NCI-H1092 (cell line): ENCODE measurements around the gene CLEC1A.

Experiments
- DNase-seq: peaks from one replicate; lab custom pipeline; 2025; lab: John Stamatoyannopoulos, UW

Gene CLEC1A

DNA sequence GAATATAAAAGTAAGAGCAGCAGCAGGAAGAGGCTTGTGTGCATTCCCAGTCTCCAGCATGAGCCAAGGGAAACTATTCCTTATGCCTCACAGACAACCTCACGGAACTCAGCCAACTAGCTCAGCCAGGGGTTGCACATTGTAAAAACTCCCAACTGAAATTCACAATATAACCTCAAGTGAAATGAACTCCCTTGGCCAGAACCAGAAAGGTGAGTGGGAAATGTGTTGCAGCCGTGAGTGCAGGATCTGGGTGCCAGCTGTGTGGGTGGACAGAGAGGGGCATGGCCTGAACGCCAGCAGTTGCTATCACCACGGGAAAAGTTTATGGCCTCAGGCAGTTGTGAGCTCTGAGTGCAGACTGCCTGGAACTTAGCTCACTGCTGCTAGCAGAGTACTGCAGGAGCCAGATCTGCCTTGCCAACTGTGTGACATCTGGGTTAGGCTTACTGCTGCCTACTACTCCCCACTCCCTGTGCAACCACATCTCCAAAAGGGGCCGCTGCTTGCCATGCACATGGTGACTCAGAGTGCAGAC lies 2.3 kb upstream of the CLEC1A start:
- DNase-seq: no peak

DNA sequence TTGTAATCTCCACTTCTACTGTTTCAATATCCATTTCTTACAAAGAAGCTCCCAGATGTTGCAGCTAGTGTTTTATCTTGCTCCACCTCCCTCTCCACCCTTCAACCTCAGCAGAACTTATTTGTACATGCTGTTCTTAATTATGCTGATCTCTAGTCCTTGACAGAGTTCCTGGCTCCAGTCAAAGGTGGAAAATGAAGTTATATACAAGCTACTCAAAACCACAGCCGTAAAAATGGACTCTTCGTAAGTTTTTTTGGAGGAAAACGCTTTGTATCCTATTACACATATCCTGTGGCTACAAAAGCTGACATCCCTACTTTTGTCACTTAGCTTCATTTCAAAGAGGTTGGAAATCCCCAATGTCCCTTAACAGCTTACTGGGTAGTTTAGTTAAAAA lies 1.3 kb downstream of the CLEC1A start:
- no peak for DNase-seq

DNA sequence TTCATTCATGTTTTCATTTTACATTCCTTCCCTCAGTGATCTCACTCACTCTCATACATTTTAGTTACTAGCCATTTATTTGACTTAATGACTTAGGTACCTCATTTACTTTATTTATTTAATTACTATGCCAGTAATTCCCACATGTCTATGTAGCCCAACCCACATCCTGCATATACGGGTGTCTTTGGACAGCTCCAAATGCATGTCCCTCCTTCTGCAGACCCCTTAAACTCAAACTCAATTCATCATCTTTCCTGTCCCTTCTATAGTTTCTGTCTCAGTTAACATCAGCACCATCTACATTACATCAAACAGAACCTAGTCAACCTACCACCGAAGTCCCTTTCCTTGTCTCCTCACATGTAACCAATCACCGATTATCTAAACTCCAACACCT lies 2.8 kb downstream of the CLEC1A start:
- no peak for DNase-seq

DNA sequence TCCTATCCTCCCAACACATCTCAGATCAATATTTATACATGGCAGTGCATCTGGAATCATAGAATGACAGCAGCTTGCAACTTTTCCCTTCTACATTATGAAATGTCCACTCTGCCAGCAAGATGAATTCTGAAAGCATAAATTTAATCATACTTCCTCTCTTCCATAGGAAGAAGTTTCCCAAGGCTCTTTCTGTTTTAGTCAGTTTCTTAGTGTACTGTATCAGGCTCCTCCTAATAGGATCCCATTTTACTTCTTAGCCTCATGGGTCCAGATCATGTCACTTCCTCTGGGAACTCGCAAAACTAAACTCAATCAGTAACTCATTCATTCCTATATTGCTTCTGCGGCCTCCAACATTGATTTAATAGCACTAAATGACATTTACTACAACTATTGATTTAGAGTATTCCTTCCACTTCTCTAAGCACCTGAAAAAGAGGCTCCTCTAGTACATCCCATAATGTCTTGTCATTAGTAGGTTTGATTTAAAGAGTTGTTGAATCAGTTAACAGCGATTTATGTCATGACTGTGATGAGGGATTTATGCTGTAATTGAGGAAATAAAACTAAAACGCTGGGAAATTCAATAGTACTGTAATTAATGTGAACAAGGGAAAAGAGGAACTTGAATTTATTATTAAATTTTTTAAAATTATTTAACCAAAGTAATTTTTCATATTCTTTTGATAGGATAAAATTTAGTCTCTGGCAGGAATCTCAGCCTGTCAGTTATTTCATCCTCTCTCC lies 4.0 kb downstream of the CLEC1A start:
- no peak for DNase-seq

DNA sequence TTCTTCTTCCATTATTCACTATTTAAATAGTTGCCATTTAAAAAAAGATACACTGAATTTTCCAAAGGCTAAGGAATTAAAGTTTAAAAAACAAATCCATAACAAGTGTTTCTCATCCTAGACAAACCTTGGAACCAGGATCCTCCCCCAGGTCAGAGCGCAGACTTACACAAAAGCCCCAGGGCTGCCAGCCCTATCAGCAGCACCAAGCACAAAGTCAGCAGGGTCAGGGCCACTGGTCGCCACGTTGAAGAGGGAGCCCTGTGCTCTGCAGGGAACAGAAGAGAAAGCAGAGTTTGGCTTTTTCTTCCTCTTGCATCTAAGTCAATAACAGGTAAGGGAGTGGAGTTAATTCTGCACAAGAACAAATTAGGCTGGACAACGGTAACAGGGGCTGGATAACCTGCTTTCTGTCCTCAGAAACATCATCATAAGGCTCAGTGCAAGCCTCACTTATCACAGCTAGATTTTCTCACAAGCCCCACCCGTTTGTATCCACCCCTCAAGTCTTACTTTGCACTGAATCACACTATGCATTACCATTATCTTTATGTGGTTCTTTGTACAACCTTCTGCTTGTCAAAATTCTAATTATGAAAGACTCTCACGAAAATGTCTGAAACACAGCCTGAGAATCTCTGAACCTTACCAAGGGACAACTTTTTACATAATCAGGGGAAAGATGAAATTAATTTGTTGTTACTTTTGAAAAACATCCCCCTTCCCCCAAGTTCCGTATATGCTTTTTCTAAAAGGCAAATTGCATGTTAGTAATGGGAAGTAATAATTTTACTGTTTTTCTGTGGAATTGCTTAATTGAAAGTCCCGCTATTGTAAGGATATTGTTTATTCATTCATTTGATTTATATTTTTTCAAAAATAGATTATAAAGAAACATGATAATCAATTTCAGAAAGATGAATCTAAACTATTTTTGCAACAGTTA lies 9.6 kb downstream of the CLEC1A start:
- DNase-seq: no peak

DNA sequence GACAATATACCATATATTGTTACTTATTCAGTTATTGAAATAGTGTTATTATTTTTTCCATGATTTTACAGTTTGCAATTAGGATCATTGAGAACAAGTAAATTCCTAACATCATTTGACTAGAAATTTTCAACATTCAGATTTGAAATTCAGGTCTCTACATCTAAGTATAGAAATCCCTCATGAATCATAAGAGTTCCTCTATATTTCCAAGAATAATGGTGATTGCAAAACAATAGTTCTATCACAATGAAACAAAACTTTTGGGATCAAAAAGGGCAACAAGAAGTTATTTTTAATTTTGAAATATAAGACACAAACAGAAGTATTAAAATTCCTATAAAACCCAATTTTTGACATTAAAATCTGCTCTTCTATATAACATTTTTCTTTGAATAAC lies 10.8 kb downstream of the CLEC1A start:
- no peak for DNase-seq

DNA sequence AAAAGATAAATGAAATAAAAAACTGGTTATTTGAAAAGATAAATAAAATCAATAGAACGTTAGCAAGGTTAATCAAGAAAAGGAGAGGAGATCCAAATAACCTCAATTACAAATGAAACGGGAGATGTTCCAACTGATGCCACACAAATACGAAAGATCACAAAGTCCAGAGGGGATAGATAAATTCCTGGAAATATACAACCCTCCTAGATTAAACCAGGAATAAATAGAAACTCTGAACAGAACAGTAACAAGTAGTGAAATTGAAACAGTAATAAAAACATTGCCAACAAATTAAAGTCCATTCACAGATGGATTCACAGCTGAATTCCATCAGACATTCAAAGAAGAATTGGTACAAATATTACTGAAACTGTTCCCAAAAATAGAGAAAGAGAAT lies 12.4 kb downstream of the CLEC1A start:
- no peak for DNase-seq

DNA sequence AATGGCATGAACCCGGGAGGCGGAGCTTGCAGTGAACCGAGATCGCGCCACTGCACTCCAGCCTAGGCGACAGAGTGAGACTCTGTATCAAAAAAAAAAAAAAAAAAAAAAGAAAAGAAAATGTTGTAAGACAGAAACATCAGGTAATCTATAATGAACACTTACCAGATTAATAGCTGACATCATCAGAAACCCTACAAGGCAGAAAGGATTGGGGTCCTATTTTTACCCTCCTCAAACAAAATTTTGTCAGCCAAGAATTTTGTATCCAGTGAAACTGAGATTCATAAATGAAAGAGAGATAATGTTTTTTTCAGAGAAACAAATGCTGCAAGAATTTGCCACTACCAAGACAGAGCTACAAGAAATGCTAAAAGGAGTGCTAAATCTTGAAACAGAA lies 14.1 kb downstream of the CLEC1A start:
- no peak for DNase-seq

DNA sequence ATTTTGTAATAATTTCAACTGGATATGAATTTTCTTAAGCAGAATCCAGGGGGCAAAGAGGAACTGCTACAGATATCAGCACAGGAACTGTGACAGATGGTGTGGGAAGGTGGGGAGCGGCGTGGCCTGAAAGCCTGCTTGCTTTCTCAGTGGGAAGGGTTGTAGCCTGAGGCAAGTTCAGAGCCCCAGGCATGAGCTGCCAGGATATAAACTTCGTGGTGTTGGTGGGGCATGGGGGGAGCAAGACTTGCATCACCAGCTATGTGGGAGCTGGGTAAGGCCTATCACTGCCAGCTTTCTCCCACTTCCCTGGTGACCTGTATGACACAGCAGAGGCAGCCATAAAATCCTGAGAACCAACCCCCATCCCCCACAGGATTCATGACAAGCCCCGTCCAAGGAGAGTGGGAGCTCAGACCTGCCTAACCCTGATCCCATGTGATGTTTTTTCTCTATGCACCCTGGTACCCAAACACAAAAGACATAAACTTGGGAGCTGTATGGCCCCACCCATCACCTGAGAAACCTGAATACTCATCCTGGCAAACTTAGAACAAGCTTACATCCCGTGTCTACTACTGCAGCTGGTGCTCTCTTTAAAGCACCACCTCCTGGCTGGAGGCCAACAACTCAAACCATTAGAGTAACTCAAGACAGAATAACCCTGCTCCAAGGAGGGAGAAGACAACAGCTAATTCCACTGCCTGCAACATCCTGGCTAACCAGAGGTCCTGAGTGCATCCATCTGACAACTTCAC lies 16.5 kb downstream of the CLEC1A start:
- no peak for DNase-seq

DNA sequence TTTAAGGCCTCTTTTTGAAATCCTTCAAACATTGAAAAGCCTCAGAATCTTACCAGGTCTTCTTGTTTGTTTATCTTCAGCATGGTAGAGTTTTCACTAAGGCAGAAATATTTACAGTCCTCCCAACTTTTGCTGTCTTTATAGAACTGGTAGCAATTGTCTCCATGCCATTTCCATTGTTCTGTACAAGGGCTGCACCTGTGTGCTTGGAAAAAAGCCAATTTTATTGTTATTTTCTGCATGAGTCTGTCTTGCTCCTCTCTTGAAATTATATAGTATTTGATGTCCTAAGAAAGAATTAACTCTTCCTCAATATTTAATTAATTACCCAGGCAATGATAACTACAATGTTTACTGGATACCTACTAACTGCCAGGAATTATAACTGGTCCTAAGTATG lies 23.3 kb downstream of the CLEC1A start:
- no peak for DNase-seq

DNA sequence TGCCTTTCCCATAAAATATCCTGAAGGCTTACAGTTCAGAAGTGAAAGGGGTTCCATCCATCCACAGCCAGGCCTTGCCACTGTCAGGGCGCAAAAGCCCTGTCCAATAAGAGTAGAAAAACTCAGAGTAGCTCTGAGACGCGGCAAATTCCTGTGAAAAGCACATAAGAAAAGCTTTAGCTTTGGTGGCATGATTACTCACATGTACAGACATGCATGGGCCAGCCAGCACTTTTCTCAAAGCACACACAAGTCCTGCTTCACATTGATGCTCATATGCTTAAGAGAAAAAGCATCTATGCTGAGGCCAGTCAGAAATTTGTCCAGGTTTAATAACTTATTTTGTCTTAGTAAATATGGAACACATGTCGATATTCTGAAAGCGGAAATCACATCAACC lies 25.5 kb downstream of the CLEC1A start:
- DNase-seq: no peak

DNA sequence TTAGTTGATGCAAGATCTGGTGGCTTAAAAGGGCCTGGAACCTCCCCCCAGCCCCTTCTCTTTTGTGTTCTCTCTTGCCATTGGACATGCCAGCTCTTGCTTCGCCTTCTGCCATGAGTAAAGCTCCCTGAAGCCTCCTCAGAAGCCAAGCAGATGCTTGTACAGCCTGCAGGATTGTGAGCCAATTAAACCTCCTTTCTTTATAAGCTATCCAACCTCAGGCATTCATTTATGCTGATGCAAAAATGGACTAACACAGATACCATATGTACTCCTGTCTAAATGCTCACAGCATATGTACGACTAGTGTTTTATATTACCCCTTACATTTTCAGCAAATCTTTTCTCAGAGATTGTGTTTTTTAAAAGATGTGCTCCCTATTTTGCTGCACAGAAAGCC lies 26.7 kb downstream of the CLEC1A start:
- DNase-seq: no peak

DNA sequence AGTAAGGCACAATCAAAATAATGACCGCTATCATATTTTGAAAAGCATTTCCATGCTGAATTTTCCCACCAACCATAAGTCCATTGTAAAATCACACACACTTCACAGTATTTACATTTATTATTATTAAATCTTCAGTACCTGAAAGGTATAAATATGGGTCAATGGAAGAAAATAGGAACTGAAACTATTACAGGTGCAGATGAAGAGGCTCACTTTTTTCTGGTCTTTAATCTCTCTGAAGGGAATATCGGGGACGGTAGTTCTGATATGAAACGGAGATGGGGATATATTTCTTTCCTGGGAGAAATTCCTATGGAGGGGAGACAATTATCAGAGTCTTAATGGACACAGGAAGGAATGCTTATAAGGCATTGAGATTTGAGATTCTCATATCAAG lies 28.4 kb downstream of the CLEC1A start:
- DNase-seq: no peak

DNA sequence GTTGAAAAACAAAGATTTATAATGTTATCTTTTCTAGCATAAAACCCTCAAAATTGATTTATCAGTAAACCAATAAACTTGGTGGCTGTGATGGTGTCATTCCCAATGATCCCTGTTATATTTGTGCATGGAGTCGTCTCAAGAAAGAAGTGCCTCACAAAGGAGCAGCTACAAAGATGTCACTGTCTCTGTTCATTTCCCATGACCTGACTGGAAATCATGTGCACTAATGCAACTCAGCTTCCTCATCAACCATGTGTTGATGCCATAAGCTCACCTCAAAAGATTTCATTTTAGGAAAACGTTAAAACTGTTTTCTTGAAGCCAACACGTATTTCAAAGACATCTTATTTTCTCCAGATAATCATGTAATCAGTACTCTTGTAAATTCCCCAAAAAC lies 28.8 kb downstream of the CLEC1A start:
- no peak for DNase-seq

DNA sequence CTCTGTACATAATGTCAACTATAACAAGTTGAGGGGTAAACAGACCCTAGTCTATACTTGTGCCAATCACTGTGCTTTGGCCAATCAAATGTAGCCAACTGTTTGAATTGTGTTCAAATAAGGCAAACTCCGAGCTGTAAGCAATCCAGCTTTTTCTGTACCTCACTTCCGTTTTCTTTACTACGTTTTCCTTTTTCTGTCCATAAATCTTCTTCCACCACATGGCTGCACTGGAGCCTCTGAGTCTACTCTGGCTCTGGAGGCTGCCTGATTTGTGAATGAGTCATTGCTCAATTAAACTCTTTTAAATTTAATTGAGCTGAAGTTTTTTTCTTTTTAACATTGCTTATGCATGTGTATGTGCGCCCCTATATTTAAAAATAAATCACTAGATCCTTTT lies 29.7 kb downstream of the CLEC1A start:
- DNase-seq: no peak

DNA sequence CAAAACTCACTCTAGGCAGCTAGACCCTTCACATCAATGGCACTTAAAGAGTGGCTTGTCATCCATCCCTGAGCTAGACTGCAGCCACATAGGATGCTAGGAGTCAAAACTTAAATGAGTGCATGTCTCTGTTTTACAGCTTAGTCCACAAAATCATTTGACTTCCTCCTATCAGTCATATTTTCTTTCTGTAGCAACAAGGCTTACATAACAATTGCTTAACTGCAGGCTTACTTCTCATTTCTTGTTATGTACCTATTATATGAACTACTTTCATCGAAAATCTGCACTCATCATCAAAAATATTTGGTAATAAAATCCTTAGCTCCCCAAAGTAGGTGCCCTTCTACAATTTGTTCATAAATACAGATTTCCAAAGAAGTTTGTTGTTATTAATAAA lies 30.1 kb downstream of the CLEC1A start:
- no peak for DNase-seq

DNA sequence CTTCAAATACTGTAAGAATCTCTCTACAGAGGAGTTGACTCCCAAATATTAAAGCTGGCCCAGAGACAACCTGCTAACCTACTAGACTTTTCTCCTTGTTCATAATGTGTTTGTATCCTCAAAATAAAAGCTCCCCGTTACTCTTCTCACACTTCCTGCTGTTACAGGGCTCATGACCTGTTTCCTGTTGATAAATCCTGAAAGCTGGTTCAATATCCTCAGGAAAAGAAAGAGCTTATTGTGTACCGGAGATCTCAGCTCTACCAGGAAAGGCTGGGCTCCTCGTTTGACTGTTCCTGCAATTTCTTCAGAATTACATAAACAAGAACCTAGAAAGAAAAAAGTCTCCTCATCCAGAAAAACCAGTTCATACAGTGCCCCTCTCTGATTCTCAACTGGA lies 30.8 kb downstream of the CLEC1A start:
- DNase-seq: no peak

DNA sequence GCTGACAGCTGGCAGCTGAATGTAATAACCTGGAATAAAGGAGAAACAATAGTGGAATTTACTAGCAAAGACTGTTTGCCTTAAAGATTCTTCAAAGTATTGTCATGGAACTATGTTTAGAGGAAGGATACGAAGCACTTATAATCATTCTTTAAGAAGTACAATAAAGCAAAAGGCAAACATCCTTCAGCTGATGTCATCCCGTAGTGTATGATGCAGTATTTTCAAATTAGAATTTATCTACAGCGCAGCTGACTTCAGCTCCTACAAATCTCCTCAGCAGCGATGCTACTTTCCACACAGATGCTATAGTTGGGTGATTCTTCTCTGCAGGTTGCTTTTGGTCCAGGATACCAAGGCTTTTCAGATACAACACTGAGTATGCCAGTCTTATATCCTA lies 31.5 kb downstream of the CLEC1A start:
- no peak for DNase-seq

DNA sequence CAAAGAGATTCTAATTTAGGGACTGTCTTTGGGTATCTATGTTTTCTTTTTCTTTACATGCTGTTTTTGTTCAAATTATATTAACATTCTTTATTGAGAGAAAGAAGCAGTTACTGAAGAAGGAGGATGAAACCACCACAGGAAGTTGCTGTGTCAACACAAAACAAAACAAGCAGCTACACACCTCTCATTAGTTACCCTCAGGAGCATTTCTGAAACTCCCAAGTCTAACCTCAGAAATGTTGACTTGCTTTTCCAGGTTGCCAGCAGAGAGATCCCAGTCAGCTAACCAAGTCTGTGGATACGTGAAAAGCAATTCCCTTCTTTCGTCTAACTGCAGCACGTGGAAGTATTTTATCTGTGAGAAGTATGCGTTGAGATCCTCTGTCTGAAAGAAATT lies 33.5 kb downstream of the CLEC1A start:
- DNase-seq: no peak

DNA sequence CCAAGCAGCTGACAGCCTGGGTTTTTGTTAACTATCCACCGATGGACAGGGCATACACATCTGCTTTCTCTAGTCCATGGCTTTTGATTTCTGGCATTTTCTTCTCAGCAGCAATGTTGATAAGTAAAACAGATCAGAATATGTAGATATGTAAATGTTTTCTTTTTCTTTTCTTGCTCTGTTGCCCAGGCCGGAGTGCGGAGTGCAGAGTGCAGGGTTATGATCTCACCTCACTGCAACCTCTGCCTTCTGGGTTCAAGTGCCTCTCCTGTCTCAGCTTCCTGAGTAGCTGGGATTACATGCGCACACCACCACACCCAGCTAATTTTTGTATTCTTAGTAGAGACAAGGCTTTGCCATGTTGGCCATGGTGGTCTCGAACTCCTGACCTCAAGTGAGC lies 40.4 kb downstream of the CLEC1A start:
- no peak for DNase-seq

DNA sequence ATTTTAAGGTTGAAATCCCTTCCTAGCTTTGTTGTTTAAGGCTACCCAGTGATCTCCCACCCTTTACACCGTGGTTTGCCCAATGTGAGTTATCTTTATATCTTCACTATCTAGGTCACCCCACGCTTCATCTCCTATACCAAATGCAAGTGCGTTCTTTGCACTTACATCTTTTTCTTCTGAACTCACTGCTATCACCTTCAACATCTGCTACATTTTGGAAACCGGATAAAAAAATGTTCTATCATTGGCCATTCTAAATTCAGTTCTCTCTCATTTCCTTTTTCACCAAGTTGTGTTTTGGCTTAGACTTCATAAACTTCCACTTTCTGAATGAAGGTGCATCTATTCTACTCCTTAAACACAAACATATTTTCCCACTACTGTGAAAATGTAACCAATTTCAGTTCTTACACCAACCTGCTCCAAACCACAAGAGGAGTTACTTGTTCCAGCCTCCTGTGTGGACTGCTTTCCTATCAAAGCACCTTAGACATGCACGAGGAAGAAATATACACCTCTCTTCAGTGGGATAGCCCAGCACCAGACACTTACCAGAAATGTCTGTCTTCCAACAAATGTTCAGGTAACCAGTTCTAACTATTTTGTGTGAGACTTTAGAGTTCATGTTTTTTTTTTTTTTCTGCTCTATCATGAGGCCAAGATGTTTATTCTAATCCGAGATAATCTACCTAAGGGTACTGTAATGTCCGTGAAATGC lies 46.4 kb downstream of the CLEC1A start:
- no peak for DNase-seq

DNA sequence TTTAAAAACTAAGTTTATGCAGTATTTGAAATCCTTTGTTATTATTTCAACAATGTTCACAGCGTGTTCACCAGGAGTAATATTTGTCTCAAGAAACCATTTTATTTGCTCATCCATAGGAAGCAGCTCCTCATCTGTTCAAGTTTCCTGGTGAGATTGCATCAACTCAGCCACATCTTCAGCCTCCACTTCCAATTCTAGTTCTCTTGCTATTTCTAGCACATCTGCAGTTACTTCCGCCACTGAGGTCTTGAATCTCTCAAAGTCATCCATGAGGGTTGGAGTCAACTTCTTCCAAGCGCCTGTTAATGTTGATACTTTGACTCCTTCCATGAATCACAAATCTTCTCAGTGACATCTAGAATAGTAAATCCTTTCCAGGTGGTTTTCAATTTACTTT lies 50.3 kb downstream of the CLEC1A start:
- no peak for DNase-seq
